Spleen (tissue), 7 donors: Measurements from ENCODE around the gene MBD3L3.

Experiments used
- POLR2A ChIP-seq, 3 donors: fragments of 450-650 bp; IDR thresholded peaks; one replicate each; pipeline ENCODE4 v1.5.1; 2017; ENCODE audit warnings: antibody characterized with exemption in 3 of 3, mild to moderate bottlenecking in 1 of 3
- POLR2AphosphoS5 ChIP-seq, 3 donors: sonication (generic); formaldehyde crosslinking; IDR thresholded peaks; one replicate each; pipeline ENCODE4 v1.5.1; 2017; ENCODE audit warnings: antibody characterized with exemption in 3 of 3
- TF ChIP-seq, protein P1 (sequence below), 11 experiments: fragments of 200-600 bp in 7 of 11; fragments of 450-650 bp in 4 of 11; sonication (generic) in 4 of 11; IDR thresholded peaks in 8 of 11; conservative IDR thresholded peaks in 3 of 11; 1 replicate in 7 of 11; 2 replicates in 4 of 11; pipeline versions ENCODE4 v1.4.0 to v1.8.0; 2016 to 2021; ENCODE audit warnings: antibody characterized with exemption in 11 of 11, inconsistent platforms in 4 of 11, mild to moderate bottlenecking in 1 of 11
- donor health status: DM: no; HTN: no; CAD: no; lungs with moderate emphysema.
- donor health status: DM: no; HTN: no; CAD: no.
- donor health status: DM: no; HTN: no; CAD: no.

DNA sequence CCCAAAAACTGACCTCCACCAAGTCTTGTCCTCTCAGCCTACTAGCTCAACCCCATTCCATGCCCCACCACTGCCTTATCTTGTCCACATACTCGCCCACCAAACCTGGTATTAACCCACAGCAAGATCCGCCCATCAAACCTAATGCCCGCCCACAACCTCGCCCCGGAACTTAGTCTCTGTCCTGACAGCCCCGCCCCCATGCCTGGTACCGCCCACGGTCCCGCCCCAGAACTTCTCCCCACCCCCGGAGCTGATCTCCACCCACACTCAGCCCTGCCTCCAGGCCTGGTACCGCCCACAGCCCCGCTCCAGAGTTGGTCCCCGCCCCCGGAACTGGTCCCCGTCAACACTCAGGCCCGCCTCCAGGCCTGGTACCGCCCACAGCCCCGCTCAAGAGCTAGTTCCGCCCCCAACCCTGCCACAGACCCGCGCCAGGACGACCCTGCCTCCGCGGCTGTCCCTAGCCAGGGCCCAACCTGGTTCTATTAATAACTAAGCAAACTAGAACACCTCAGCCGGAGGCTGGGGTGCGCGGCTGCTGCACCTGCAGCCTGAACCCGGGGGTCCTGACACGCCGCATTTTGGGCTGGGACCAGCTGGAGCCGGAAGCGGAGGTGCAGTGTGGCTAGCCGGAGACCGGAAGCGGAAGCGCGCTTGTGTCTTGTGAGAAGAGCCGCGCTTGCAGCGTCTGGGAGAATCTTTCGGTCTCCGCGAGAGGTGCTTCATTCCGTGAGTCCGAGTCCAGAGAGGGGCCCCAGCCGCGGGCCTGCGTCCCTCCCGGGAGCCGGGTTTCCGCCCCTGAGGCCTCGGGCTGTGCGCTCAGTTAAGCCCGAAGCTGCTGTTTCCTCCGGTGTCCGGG, 10.8 kb upstream of the MBD3L3 start, which contains the start of gene ZNF557:
- TF ChIP-seq, protein P1, sequence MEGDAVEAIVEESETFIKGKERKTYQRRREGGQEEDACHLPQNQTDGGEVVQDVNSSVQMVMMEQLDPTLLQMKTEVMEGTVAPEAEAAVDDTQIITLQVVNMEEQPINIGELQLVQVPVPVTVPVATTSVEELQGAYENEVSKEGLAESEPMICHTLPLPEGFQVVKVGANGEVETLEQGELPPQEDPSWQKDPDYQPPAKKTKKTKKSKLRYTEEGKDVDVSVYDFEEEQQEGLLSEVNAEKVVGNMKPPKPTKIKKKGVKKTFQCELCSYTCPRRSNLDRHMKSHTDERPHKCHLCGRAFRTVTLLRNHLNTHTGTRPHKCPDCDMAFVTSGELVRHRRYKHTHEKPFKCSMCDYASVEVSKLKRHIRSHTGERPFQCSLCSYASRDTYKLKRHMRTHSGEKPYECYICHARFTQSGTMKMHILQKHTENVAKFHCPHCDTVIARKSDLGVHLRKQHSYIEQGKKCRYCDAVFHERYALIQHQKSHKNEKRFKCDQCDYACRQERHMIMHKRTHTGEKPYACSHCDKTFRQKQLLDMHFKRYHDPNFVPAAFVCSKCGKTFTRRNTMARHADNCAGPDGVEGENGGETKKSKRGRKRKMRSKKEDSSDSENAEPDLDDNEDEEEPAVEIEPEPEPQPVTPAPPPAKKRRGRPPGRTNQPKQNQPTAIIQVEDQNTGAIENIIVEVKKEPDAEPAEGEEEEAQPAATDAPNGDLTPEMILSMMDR (IDR thresholded peaks at IDR 0.05 in 8 of 11, conservative IDR thresholded peaks at IDR 0.05 in 3 of 11) = peak in 1 of 11 experiments; percentile 15
- TF ChIP-seq POLR2AphosphoS5 (IDR thresholded peaks at IDR 0.05) = peak; percentile 87 to 93 (median 89)
- peak in 1 of 3 donors; percentile 45 for TF ChIP-seq POLR2A (IDR thresholded peaks at IDR 0.05)
